Activated T-helper 9 cell treated with anti-CD3 and anti-CD28 coated beads, Interleukin-2, amount 50 U/mL, for 16 hours (primary cell): ENCODE results near the gene LIMCH1.
"Not testable (repeated sequence)": the region's sequence is repeated elsewhere in the genome, so short reads cannot be mapped to it uniquely, and the experiment has no call there.

Experiments used
- DNase-seq: peaks from one replicate; pipeline ENCODE4 v3.0.0-alpha.2; 2020; ENCODE audit warnings: low read depth

The LIMCH1 gene

GRCh38 chr4:41683326-41683725, 145.4 kb downstream of the LIMCH1 start:
- no peak for DNase-seq

- DNase-seq: no peak
These were observed 148.9 kb downstream of the LIMCH1 start for GRCh38 chr4:41686893-41687292.

GRCh38 chr4:41687971-41688370, 150.0 kb downstream of the LIMCH1 start:
- no peak for DNase-seq

- DNase-seq: no peak
These were observed 154.9 kb downstream of the LIMCH1 start for GRCh38 chr4:41692717-41693345.

GRCh38 chr4:41693629-41694028, 155.7 kb downstream of the LIMCH1 start:
- no peak for DNase-seq

- DNase-seq: no peak
These were observed 158.2 kb downstream of the LIMCH1 start for GRCh38 chr4:41696131-41696530.

- DNase-seq: no peak
These were observed 158.8 kb downstream of the LIMCH1 start for GRCh38 chr4:41696763-41697162.

- DNase-seq: no peak
These were observed 164.0 kb downstream of the LIMCH1 start for GRCh38 chr4:41701983-41702382.

GRCh38 chr4:41702770-41703169, 164.8 kb downstream of the LIMCH1 start:
- no peak for DNase-seq

GRCh38 chr4:41703785-41704184, 165.8 kb downstream of the LIMCH1 start:
- no peak for DNase-seq

GRCh38 chr4:41709844-41710481, 172.0 kb downstream of the LIMCH1 start:
- DNase-seq: no peak

GRCh38 chr4:41711654-41712053, 173.7 kb downstream of the LIMCH1 start:
- not testable (repeated sequence) for DNase-seq

- DNase-seq: no peak
These were observed 174.5 kb downstream of the LIMCH1 start for GRCh38 chr4:41712425-41712824.

GRCh38 chr4:41713768-41714167, 175.8 kb downstream of the LIMCH1 start:
- no peak for DNase-seq

- no peak for DNase-seq
These were observed 176.5 kb downstream of the LIMCH1 start for GRCh38 chr4:41714364-41715000.

GRCh38 chr4:41715155-41715554, 177.2 kb downstream of the LIMCH1 start:
- no peak for DNase-seq

- DNase-seq: no peak
These were observed 180.9 kb downstream of the LIMCH1 start for GRCh38 chr4:41718907-41719306.

GRCh38 chr4:41719417-41719816, 181.5 kb downstream of the LIMCH1 start:
- DNase-seq: no peak

- no peak for DNase-seq
These were observed 184.2 kb downstream of the LIMCH1 start for GRCh38 chr4:41722181-41722580.

- DNase-seq: no peak
These were observed 185.3 kb downstream of the LIMCH1 start for GRCh38 chr4:41723286-41723685.

GRCh38 chr4:41725254-41725653, 187.3 kb downstream of the LIMCH1 start:
- DNase-seq: no peak

- no peak for DNase-seq
These were observed 190.1 kb downstream of the LIMCH1 start for GRCh38 chr4:41727861-41728572.

- DNase-seq: no peak
These were observed 190.6 kb downstream of the LIMCH1 start for GRCh38 chr4:41728573-41728913.
